ENCODE measurements around the gene SMCO4. TPM values are rescaled to one million over a fixed set of nuclear protein-coding genes. Genes with fewer than 3 reads are reported as not detected.

The SMCO4 gene
- total and polyA plus RNA-seq, 2 of the 8 experiments (the other 6 are each of a cell fraction or from before 2014, with no cell fraction given), result 33.2 to 53.9 TPM

DNA sequence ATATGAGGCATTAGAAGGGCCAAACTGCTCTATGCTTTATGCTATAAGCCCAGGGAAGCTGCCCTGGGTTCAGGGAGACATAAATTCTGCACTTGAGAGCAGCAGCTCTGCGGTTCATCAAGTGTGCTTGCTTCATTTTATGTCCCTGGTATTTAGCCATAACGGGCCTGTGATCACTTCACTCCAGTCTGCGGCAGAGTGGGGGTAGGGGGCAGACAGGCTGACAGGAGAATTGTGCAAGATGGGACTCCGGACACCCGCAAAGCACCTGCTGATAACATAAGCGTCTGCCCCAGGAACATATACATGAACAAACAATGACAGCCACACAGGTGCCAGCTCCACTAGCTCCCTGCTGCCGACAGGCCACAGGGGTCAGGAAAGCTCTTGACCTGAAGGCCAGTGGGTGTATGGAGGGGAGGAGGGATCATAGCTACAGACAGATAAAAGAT is 56.1 kb downstream of the SMCO4 start (continued):
- TF ChIP-seq, protein P1, sequence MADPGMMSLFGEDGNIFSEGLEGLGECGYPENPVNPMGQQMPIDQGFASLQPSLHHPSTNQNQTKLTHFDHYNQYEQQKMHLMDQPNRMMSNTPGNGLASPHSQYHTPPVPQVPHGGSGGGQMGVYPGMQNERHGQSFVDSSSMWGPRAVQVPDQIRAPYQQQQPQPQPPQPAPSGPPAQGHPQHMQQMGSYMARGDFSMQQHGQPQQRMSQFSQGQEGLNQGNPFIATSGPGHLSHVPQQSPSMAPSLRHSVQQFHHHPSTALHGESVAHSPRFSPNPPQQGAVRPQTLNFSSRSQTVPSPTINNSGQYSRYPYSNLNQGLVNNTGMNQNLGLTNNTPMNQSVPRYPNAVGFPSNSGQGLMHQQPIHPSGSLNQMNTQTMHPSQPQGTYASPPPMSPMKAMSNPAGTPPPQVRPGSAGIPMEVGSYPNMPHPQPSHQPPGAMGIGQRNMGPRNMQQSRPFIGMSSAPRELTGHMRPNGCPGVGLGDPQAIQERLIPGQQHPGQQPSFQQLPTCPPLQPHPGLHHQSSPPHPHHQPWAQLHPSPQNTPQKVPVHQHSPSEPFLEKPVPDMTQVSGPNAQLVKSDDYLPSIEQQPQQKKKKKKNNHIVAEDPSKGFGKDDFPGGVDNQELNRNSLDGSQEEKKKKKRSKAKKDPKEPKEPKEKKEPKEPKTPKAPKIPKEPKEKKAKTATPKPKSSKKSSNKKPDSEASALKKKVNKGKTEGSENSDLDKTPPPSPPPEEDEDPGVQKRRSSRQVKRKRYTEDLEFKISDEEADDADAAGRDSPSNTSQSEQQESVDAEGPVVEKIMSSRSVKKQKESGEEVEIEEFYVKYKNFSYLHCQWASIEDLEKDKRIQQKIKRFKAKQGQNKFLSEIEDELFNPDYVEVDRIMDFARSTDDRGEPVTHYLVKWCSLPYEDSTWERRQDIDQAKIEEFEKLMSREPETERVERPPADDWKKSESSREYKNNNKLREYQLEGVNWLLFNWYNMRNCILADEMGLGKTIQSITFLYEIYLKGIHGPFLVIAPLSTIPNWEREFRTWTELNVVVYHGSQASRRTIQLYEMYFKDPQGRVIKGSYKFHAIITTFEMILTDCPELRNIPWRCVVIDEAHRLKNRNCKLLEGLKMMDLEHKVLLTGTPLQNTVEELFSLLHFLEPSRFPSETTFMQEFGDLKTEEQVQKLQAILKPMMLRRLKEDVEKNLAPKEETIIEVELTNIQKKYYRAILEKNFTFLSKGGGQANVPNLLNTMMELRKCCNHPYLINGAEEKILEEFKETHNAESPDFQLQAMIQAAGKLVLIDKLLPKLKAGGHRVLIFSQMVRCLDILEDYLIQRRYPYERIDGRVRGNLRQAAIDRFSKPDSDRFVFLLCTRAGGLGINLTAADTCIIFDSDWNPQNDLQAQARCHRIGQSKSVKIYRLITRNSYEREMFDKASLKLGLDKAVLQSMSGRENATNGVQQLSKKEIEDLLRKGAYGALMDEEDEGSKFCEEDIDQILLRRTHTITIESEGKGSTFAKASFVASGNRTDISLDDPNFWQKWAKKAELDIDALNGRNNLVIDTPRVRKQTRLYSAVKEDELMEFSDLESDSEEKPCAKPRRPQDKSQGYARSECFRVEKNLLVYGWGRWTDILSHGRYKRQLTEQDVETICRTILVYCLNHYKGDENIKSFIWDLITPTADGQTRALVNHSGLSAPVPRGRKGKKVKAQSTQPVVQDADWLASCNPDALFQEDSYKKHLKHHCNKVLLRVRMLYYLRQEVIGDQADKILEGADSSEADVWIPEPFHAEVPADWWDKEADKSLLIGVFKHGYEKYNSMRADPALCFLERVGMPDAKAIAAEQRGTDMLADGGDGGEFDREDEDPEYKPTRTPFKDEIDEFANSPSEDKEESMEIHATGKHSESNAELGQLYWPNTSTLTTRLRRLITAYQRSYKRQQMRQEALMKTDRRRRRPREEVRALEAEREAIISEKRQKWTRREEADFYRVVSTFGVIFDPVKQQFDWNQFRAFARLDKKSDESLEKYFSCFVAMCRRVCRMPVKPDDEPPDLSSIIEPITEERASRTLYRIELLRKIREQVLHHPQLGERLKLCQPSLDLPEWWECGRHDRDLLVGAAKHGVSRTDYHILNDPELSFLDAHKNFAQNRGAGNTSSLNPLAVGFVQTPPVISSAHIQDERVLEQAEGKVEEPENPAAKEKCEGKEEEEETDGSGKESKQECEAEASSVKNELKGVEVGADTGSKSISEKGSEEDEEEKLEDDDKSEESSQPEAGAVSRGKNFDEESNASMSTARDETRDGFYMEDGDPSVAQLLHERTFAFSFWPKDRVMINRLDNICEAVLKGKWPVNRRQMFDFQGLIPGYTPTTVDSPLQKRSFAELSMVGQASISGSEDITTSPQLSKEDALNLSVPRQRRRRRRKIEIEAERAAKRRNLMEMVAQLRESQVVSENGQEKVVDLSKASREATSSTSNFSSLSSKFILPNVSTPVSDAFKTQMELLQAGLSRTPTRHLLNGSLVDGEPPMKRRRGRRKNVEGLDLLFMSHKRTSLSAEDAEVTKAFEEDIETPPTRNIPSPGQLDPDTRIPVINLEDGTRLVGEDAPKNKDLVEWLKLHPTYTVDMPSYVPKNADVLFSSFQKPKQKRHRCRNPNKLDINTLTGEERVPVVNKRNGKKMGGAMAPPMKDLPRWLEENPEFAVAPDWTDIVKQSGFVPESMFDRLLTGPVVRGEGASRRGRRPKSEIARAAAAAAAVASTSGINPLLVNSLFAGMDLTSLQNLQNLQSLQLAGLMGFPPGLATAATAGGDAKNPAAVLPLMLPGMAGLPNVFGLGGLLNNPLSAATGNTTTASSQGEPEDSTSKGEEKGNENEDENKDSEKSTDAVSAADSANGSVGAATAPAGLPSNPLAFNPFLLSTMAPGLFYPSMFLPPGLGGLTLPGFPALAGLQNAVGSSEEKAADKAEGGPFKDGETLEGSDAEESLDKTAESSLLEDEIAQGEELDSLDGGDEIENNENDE (IDR thresholded peaks at IDR 0.05; ENCODE audit: insufficient replicate concordance, low read length), result no peak
- TF ChIP-seq, protein P2, sequence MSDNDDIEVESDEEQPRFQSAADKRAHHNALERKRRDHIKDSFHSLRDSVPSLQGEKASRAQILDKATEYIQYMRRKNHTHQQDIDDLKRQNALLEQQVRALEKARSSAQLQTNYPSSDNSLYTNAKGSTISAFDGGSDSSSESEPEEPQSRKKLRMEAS (IDR thresholded peaks at IDR 0.05), result no peak
- TF ChIP-seq, protein P3, sequence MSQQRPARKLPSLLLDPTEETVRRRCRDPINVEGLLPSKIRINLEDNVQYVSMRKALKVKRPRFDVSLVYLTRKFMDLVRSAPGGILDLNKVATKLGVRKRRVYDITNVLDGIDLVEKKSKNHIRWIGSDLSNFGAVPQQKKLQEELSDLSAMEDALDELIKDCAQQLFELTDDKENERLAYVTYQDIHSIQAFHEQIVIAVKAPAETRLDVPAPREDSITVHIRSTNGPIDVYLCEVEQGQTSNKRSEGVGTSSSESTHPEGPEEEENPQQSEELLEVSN (IDR thresholded peaks at IDR 0.05), result no peak
- TF ChIP-seq POLR2A (IDR thresholded peaks at IDR 0.05; ENCODE audit: control extremely low read depth in 1 of 2, low read depth in 2 of 2, low read length in 2 of 2) (no peak), GABPA (IDR thresholded peaks at IDR 0.05; ENCODE audit: borderline replicate concordance, insufficient read depth, low read length) (no peak), ASH2L (IDR thresholded peaks at IDR 0.05; ENCODE audit: low read length) (no peak), JUND (IDR thresholded peaks at IDR 0.05; ENCODE audit: low read length) (no peak), EP300 (IDR thresholded peaks at IDR 0.05; ENCODE audit: borderline replicate concordance in 1 of 2, low read depth in 2 of 2, low read length in 2 of 2) (no peak), RNF2 (IDR thresholded peaks at IDR 0.05; ENCODE audit: borderline replicate concordance, low read depth, low read length, missing control alignments, poor library complexity, severe bottlenecking) (no peak), TAF7 (optimal IDR thresholded peaks at IDR 0.05; ENCODE audit: borderline replicate concordance, low read depth, low read length) (no peak)
